GM19455 (cell line): Measurements from ENCODE around the gene VWA8.
A peak's percentile ranks its signal among the peaks of the same experiment; 100 is the strongest.
"Not testable (repeated sequence)": the region's sequence is repeated elsewhere in the genome, so short reads cannot be mapped to it uniquely, and the experiment has no call there.

ENCODE experiments used
- ATAC-seq: cut with Tn5 transposase; IDR thresholded peaks from one replicate; pipeline ENCODE4 v1.9.1; 2021; ENCODE audit not compliant: unreplicated experiment

VWA8 gene

GRCh38 chr13:41969072-41969471 lies 8.2 kb upstream of the VWA8 start:
- ATAC-seq, result no peak

GRCh38 chr13:41966671-41967070 lies 5.8 kb upstream of the VWA8 start:
- no peak for ATAC-seq

- no peak for ATAC-seq
Observed at GRCh38 chr13:41962994-41963393, 2.1 kb upstream of the VWA8 start.

- no peak for ATAC-seq
Observed at GRCh38 chr13:41961466-41961760, 504 bp upstream of the VWA8 start.

GRCh38 chr13:41960211-41960636 lies 685 bp downstream of the VWA8 start:
- peak; percentile 9 for ATAC-seq

- no peak for ATAC-seq
Observed at GRCh38 chr13:41956272-41956671, 4.6 kb downstream of the VWA8 start.

- no peak for ATAC-seq
Observed at GRCh38 chr13:41955605-41956004, 5.3 kb downstream of the VWA8 start.

- ATAC-seq, result no peak
Observed at GRCh38 chr13:41954226-41954625, 6.7 kb downstream of the VWA8 start.

- no peak for ATAC-seq
Observed at GRCh38 chr13:41952749-41953148, 8.2 kb downstream of the VWA8 start.

GRCh38 chr13:41949104-41949503 lies 11.8 kb downstream of the VWA8 start:
- not testable (repeated sequence) for ATAC-seq

GRCh38 chr13:41945926-41946325 lies 15.0 kb downstream of the VWA8 start:
- ATAC-seq, result no peak

GRCh38 chr13:41944635-41945397 lies 16.1 kb downstream of the VWA8 start:
- no peak for ATAC-seq

- ATAC-seq, result no peak
Observed at GRCh38 chr13:41944229-41944628, 16.7 kb downstream of the VWA8 start.

GRCh38 chr13:41942462-41943094 lies 18.3 kb downstream of the VWA8 start:
- no peak for ATAC-seq

- no peak for ATAC-seq
Observed at GRCh38 chr13:41941174-41941573, 19.7 kb downstream of the VWA8 start.

- no peak for ATAC-seq
Observed at GRCh38 chr13:41939398-41939797, 21.5 kb downstream of the VWA8 start.

- ATAC-seq, result no peak
Observed at GRCh38 chr13:41938918-41939317, 22.0 kb downstream of the VWA8 start.

GRCh38 chr13:41937388-41937787 lies 23.5 kb downstream of the VWA8 start:
- no peak for ATAC-seq

GRCh38 chr13:41935501-41935900 lies 25.4 kb downstream of the VWA8 start:
- ATAC-seq, result no peak

GRCh38 chr13:41934994-41935393 lies 25.9 kb downstream of the VWA8 start:
- no peak for ATAC-seq

GRCh38 chr13:41934120-41934519 lies 26.8 kb downstream of the VWA8 start:
- ATAC-seq, result no peak

GRCh38 chr13:41931337-41931736 lies 29.6 kb downstream of the VWA8 start:
- ATAC-seq, result no peak

GRCh38 chr13:41930154-41930553 lies 30.8 kb downstream of the VWA8 start:
- no peak for ATAC-seq
